ENCODE results near the gene CLEC7A. TPM values are rescaled to one million over a fixed set of nuclear protein-coding genes. Genes with fewer than 3 reads are reported as not detected.

CLEC7A gene
- total RNA-seq, 2 experiments from 2014 or later: not detected

DNA sequence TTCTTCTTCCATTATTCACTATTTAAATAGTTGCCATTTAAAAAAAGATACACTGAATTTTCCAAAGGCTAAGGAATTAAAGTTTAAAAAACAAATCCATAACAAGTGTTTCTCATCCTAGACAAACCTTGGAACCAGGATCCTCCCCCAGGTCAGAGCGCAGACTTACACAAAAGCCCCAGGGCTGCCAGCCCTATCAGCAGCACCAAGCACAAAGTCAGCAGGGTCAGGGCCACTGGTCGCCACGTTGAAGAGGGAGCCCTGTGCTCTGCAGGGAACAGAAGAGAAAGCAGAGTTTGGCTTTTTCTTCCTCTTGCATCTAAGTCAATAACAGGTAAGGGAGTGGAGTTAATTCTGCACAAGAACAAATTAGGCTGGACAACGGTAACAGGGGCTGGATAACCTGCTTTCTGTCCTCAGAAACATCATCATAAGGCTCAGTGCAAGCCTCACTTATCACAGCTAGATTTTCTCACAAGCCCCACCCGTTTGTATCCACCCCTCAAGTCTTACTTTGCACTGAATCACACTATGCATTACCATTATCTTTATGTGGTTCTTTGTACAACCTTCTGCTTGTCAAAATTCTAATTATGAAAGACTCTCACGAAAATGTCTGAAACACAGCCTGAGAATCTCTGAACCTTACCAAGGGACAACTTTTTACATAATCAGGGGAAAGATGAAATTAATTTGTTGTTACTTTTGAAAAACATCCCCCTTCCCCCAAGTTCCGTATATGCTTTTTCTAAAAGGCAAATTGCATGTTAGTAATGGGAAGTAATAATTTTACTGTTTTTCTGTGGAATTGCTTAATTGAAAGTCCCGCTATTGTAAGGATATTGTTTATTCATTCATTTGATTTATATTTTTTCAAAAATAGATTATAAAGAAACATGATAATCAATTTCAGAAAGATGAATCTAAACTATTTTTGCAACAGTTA, 40.8 kb downstream of the CLEC7A start:
- no peak overlapping the region for H3K27ac Mint-ChIP-seq
- intact Hi-C loops (cut with micrococcal nuclease): no loop called here
- peaks cover under 1% of the 10 kb centered on the region for H3K36me3 Mint-ChIP-seq (ENCODE audit: low read depth)
- peaks cover 6% of the 10 kb centered on the region for H3K9me3 Mint-ChIP-seq
- H3K4me1 Mint-ChIP-seq (ENCODE audit: low read depth): peaks cover 3% of the 10 kb centered on the region
- CTCF ChIA-PET: no interaction called here
- DNase-seq (no peak), ATAC-seq (no peak)
- POLR2A ChIA-PET: no interaction called here
- no peak overlapping the region for H3K4me3 Mint-ChIP-seq
- H3K27me3 Mint-ChIP-seq: peaks cover 6% of the 10 kb centered on the region
- TF ChIP-seq CTCF (IDR thresholded peaks at IDR 0.05): no peak

DNA sequence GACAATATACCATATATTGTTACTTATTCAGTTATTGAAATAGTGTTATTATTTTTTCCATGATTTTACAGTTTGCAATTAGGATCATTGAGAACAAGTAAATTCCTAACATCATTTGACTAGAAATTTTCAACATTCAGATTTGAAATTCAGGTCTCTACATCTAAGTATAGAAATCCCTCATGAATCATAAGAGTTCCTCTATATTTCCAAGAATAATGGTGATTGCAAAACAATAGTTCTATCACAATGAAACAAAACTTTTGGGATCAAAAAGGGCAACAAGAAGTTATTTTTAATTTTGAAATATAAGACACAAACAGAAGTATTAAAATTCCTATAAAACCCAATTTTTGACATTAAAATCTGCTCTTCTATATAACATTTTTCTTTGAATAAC, 42.0 kb downstream of the CLEC7A start:
- Mint-ChIP-seq H3K9me3 (peaks cover 11% of the 10 kb centered on the region), H3K27me3 (peaks cover 6% of the 10 kb centered on the region), H3K4me3 (no peak overlapping the region), H3K27ac (no peak overlapping the region), H3K4me1 (ENCODE audit: low read depth) (peaks cover 3% of the 10 kb centered on the region), H3K36me3 (ENCODE audit: low read depth) (peaks cover 5% of the 10 kb centered on the region)
- intact Hi-C loops (cut with micrococcal nuclease): no loop called here
- TF ChIP-seq CTCF (IDR thresholded peaks at IDR 0.05): no peak
- CTCF ChIA-PET: no interaction called here
- ATAC-seq (no peak), DNase-seq (no peak)
- POLR2A ChIA-PET: no interaction called here

DNA sequence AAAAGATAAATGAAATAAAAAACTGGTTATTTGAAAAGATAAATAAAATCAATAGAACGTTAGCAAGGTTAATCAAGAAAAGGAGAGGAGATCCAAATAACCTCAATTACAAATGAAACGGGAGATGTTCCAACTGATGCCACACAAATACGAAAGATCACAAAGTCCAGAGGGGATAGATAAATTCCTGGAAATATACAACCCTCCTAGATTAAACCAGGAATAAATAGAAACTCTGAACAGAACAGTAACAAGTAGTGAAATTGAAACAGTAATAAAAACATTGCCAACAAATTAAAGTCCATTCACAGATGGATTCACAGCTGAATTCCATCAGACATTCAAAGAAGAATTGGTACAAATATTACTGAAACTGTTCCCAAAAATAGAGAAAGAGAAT, 43.6 kb downstream of the CLEC7A start:
- DNase-seq: no peak
- POLR2A ChIA-PET: no interaction called here
- ATAC-seq: no peak
- no peak for TF ChIP-seq CTCF (IDR thresholded peaks at IDR 0.05)
- peaks cover 11% of the 10 kb centered on the region for H3K9me3 Mint-ChIP-seq
- H3K36me3 Mint-ChIP-seq (ENCODE audit: low read depth): peaks cover 5% of the 10 kb centered on the region
- intact Hi-C loops (cut with micrococcal nuclease): no loop called here
- peaks cover 6% of the 10 kb centered on the region for H3K27me3 Mint-ChIP-seq
- no peak overlapping the region for H3K27ac Mint-ChIP-seq
- CTCF ChIA-PET: no interaction called here
- H3K4me1 Mint-ChIP-seq (ENCODE audit: low read depth): peaks cover 3% of the 10 kb centered on the region
- no peak overlapping the region for H3K4me3 Mint-ChIP-seq

GRCh38 chr12:10084733-10085132, 45.3 kb downstream of the CLEC7A start:
- ChIA-PET CTCF (no interaction called here), POLR2A (interaction anchor here (1.0 kb wide), 1 partner anchor 12 kb away, joined by 5 read pairs; no protein-coding TSS in a partner anchor)
- Mint-ChIP-seq H3K4me3 (no peak overlapping the region), H3K27ac (no peak overlapping the region), H3K4me1 (ENCODE audit: low read depth) (no peaks in the 10 kb centered on the region), H3K27me3 (peaks cover 4% of the 10 kb centered on the region), H3K36me3 (ENCODE audit: low read depth) (peaks cover 5% of the 10 kb centered on the region), H3K9me3 (peaks cover 11% of the 10 kb centered on the region)
- no peak for ATAC-seq
- intact Hi-C loops (cut with micrococcal nuclease): no loop called here
- no peak for DNase-seq
- TF ChIP-seq CTCF (IDR thresholded peaks at IDR 0.05): no peak

DNA sequence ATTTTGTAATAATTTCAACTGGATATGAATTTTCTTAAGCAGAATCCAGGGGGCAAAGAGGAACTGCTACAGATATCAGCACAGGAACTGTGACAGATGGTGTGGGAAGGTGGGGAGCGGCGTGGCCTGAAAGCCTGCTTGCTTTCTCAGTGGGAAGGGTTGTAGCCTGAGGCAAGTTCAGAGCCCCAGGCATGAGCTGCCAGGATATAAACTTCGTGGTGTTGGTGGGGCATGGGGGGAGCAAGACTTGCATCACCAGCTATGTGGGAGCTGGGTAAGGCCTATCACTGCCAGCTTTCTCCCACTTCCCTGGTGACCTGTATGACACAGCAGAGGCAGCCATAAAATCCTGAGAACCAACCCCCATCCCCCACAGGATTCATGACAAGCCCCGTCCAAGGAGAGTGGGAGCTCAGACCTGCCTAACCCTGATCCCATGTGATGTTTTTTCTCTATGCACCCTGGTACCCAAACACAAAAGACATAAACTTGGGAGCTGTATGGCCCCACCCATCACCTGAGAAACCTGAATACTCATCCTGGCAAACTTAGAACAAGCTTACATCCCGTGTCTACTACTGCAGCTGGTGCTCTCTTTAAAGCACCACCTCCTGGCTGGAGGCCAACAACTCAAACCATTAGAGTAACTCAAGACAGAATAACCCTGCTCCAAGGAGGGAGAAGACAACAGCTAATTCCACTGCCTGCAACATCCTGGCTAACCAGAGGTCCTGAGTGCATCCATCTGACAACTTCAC, 47.7 kb downstream of the CLEC7A start:
- CTCF ChIA-PET: interaction anchor here (1.0 to 1.1 kb wide), 2 partner anchors 58 to 142 kb away, joined by 3 to 4 read pairs; no protein-coding TSS in a partner anchor

More for the DNA sequence above, 47.7 kb downstream of the CLEC7A start:
- no peak for ATAC-seq
- Mint-ChIP-seq H3K27ac (no peak overlapping the region), H3K4me1 (ENCODE audit: low read depth) (no peaks in the 10 kb centered on the region), H3K36me3 (ENCODE audit: low read depth) (peaks cover 5% of the 10 kb centered on the region), H3K4me3 (no peak overlapping the region), H3K27me3 (peaks cover 4% of the 10 kb centered on the region), H3K9me3 (peaks cover 11% of the 10 kb centered on the region)
- intact Hi-C loops (cut with micrococcal nuclease): no loop called here
- DNase-seq: no peak
- POLR2A ChIA-PET: no interaction called here
- TF ChIP-seq CTCF (IDR thresholded peaks at IDR 0.05): no peak

All from activated CD8-positive, alpha-beta T cell treated with anti-CD3 and anti-CD28 coated beads for 36 hours (primary cell).